Fibroblast of peridontal ligament (primary cell): ENCODE data around the gene TBCEL.

ENCODE experiments used
- DNase-seq: peaks from one replicate; pipeline ENCODE4 v3.0.0-alpha.2; 2010; ENCODE audit errors: extremely low read depth

The TBCEL gene

DNA sequence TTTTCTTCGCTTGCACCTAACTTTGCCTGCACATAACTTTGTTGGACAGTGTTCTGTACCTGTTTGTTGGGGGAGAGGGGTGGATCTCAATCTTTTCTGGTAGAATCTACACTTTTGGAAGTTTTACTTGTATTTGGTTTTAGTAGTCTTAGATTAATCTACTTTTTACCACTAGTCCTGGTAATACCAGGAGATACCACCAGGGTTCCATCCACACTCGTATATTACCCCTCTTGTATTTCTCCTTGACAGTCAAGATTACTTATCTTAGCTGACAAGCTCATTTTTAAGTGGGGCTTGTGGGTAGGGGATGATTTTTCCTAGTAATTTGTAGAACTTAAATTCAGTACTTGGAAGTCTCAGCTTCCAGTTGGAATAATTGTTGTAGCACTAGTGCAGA is 39.8 kb downstream of the TBCEL start:
- DNase-seq, result peak; percentile 11

DNA sequence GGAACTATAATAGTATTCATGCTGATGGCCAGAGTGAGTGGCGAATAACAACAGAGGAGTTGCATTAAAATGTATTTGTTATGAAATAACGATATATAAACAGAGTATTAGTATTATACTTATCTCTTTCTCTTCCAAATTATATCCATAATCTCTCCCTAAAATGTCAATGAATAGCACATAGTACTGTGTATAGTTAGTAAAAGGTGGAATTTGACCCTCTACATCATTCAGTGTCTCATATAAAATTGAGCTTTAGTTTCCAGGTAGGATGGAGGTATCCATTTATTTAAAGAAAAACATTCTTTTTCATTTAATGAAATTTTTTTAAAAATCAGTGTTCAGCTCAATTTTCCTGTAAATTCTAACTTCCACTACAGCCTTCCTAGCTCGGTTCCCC is 42.7 kb downstream of the TBCEL start:
- no peak for DNase-seq

DNA sequence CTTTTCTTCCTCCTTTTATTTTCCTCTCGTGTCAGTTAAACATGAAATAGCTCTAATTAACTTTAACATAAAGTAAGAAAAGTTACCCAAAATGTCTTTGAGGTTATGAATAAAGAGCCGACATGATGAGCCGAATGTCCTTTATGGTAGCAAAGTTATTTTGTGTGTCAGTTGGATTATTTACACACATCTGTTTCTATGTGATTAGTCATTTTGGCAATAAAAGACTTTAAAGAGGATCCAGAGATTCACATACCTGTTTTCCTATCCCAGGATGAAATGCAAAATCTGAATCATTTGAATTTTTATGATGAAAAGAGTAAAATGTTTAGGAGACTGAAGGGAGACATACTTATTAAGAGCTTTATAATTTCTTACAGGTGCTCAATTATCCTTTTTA is 43.1 kb downstream of the TBCEL start:
- DNase-seq, result no peak

DNA sequence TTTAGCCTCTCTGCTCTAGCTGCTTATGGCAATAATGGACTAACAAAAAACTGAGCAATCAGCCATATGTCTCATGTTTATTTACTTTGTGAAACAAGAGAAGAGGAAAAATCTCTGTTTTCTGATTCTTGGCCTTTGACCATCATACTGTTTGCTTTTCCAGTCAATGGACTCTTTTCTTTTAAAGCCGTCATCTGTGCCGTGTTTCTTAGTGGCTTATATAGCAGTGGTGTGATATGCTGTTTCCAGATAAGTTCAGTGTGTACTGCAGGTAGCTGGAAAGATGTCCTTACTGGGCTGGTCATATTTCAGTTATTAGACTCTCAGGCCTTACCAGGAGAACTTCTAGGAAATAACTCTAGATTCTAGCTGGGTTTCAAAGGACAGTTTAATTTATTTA is 43.6 kb downstream of the TBCEL start:
- DNase-seq, result peak; percentile 79

DNA sequence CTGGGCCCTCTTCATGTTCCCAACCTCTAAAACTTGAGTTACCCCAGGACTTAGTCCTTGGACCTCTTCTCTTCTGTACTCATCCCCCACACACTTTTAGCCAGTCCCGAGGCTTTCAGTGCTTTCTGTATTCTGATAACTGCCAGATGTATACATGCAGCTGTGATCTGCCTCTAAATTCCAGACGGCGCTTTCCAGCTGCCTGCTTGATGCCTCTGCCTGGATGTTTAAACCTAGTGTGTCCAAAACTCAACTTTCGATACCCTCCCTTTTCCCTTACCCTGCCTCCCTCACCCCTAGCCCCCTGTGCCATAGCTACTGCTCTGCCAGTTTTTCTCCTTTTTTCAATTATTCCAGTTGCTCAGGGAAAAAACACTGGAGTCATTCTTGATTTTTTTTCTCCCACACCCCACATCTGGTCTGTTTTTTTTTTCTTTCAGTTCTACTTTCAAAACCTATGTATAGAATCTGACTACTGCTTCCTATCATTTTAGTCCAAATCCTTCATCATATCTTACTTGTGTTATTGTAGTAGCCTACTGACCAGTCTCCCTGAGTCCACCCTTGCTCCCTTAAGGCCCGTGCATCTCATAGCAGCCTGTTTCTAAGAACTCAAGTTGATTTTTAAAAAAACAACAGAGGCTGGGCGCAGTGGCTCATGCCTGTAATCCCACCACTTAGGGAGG is 44.2 kb downstream of the TBCEL start:
- peak; percentile 20 for DNase-seq

DNA sequence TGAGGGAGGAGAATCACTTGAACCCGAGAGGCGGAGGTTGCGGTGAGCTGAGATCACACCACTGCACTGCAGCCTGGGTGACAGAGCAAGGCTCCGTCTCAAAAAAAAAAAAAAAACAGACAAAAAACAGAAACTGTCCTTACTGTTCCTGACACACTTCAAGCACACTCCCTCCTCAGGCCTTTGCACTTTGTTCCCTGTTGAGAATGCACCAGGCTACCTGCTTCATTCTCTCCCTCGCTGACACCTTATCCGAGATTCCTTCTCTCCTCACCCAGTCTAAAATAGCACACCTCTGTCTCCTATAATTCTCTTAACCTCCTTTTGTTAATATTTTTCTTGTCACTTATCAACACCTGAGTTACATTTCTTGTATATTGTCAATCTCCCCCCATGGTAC is 44.9 kb downstream of the TBCEL start:
- DNase-seq, result no peak

DNA sequence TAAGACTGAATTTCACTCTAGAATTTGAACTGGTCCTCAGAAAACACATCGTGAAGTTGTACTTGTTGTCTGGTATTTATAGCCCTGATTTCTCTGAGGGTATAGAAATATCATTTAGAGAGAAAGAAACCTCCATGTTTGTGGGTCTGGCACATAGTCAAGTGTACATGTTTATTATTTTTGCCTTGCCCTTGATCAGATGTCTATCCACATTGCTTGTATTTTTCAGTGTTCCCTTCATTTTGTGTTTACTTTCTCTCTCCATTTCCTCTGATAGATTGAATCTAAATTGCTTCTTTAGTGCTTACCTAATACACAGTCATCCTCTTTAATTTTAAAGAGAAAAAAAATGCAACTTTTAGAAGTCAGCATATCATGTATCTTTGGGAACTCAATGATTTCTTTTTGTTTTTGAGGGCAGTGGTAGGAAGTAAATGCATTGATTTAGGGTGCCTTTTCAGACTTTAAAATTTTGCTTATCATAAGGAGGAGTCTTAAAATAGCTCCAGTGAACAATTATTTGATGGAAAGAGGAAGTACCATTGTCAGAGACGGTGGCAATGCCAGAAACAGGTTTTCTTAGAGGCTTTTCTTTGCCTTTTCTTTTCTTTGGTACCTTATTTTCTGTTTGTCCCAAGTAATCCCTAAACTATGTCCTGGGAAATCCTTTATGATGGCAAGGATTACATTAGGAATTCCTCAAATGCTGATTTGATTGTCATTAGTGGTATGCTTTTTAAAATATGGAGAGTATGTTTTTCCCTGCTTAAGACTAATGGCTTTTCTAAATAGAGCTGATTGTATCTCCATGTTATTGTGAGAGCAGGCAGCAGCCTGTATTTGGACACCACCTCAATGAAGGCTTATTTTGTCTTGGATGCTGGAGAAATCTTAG is 47.3 kb downstream of the TBCEL start:
- peak; percentile 23 for DNase-seq

DNA sequence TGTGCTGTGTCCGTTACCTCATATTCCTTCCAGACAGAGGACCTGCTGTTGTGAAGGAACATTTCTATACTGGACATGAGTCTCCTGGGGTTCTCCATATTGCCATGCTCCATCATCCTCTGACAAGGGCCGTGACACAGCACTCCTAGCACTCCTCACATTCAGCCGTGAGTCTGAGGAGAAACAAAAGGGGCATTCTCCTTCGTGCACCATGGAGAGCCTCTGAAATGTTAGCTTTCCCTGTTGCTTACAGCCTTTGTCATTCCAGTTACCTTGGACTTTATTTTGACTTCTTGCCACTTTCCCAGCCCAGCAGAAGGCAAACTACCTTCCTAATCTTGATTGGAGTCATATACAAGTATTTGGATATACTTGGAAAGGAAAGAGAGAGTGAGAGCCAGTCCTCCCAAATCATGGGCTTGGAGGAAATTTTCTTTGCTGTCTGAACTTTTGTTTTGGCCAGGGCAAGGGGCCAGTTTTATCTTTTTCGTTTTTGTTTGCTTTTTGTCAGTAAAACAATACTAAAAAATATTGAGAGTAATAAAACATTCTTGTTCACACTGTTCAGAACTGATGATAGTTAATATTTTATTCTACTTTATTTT is 48.0 kb downstream of the TBCEL start:
- no peak for DNase-seq

DNA sequence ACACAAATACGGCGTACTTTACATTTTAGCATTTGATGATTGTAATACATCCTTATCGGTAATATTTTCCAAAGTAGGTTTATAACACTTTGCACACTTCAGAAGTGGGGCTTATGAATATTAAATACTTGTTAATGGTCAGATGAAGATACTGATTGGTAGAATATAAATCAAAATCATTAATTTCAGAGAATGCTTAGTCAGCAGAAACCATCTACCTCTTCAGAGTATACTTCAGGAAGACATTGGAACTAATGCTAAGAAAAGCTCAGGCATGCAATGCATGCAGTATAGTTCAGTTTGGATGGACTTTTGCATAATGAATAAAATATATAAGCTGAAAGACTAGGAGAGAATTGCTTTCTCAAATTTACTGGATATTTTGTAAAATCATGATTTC is 57.4 kb downstream of the TBCEL start:
- no peak for DNase-seq

DNA sequence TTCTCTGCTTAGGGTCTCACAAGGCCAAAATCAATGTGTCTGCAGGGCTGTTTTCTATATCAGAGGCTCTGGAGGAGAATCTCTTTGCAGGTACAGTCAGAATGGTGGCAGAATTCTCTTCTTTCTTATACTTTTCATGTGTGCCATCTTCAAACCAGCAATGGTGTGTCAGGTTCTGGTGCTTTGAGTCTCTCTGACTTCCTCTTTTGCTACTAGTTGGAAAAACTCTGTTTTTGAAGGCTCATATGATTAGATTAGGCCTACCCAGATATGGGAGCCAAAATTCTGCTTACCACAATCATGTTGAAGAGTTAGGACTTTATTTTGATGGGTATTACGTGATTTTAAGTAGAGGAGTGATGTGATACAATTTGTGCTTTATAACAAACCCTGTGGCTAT is 58.3 kb downstream of the TBCEL start:
- DNase-seq, result no peak

DNA sequence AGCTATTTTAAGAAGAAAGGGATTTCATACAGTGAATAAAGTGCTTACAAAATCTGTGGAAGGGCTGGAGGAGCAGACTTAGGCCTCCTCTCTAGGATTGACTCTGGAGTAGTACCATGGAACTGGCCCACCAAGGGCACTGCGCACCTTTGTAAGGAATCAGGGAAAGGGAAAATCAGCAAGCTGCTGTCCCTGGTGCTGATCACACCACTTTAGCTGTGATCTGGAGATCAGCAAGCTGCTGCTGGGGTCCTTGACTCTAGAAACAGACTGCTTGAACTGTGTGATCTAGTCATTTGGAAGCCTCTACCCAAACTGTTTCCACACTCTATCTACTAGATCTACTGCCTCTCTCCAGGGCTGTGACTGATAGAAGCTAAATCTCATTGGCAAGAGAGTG is 58.8 kb downstream of the TBCEL start:
- DNase-seq, result no peak

DNA sequence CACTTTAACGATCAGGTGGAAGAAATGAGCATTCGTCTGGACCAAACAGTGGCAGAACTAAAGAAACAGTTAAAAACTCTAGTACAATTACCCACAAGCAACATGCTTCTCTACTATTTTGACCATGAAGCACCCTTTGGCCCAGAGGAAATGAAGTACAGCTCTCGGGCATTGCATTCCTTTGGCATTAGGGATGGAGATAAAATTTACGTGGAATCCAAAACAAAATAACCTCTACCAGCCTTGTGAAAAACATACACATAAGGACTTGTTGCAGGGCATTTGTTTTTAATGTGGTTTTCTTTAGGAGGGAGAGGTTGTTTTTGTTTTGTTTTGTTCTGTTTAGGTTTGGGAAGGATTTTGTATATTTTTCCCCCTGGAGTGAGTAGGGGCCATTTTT is 63.0 kb downstream of the TBCEL start:
- DNase-seq, result no peak

DNA sequence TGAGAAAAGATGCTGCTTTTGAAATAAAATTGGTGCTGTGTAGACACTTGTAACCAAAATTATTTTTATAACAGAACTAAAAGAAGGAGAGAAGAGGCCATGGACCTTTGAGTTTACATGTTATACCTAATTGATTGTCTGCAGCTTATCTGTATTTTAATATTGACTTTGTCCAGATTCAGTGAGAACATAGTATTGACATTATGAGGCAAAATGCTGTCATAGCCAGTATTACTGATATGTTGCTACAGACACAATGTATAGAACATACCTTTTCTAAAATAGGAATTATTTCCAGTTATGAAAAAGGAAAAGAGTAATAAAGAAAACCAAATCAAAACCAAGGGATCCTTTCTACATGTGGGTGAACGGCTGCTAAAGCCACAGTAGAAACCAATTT is 65.7 kb downstream of the TBCEL start:
- no peak for DNase-seq

DNA sequence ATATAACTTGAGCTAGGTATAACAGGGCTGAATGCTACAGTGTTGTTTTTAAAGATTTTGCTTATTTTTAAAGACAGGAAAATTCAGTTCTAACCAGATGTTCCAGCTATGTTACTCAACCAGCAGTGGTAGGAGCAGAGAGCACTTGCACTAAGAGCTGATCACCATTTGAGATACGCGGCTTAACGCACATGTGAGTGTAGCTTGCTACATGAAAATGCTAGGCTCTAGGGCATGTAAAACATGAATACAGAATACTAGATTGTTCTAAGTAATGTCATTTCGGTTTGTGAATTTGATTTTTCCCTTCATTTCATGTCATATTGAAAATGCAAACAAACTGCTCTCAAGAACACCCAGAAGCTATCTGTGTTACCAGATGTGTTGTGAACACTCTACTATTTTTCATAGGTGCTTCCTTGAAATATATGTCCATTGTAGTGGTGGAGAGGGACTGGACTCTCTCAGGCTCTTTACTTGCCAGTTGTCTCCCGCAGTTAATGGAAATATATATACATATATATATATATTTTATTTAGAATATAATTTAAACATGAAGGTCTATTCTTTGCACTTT is 66.3 kb downstream of the TBCEL start:
- DNase-seq, result peak; percentile 18

DNA sequence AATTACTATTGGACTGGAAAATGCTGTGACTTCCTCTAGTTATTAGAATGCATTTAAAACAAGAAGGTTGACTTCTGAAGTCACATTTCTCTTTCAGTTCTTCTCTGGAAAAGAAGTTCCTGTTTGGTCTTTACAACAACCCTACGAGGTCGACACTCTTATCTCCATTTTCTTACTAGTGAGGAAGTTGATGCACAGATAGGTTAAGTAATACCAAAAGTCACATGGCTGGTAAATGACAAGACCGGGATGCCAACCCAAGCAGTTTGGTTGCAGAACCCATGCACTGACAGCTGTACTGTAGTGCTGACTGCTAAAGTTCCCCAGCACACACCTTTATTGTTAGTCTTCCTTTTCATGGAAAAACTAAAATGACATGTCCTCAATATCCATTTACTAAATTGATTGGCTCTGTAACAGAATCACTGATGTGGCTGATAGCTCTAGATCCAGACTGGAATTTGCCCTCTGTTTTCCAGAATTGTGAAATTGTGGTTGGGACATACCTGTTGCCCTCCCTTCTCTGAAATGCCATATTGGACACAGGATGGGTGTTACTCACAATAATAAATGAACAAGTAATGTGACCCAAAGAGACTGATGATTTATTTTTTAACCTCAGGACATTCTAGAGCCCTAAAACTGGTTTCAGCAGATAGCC is 67.7 kb downstream of the TBCEL start:
- no peak for DNase-seq

DNA sequence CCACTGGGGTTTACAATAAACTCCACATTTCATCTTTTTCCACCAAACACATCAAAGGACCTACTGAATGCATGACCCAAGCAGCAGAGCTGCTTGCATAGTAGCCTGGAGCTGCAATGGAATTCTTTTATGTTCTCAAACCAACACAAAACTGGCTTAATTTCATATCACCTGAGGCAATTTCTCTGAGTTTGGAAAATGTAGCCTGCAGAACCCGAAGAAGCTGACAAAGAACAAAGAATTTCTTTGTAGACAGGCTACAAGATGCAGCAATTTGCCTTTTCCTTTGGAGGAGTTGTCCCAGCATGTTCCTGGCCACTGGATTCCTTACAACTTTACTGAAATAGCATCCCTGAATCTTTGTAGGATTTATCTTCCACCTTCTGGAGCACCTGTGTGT is 71.7 kb downstream of the TBCEL start:
- no peak for DNase-seq

DNA sequence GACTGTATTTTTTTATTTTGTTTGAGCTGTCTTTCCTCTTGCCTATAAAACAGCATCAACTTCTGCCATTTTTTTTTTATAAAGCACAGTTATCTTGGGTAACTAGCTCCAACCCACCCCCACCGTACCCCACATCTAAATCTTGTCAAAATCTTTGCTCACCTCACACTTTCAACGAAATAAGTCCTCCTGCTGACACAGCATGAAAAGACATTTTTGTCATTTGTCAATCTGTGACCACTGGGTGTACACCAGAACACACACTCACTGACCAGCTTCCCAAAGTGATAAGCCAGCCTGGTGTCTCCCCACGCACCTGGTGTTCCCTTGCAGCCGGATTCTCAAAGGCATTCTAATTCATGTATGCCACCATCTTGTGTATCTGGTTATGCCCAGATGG is 75.5 kb downstream of the TBCEL start:
- no peak for DNase-seq

DNA sequence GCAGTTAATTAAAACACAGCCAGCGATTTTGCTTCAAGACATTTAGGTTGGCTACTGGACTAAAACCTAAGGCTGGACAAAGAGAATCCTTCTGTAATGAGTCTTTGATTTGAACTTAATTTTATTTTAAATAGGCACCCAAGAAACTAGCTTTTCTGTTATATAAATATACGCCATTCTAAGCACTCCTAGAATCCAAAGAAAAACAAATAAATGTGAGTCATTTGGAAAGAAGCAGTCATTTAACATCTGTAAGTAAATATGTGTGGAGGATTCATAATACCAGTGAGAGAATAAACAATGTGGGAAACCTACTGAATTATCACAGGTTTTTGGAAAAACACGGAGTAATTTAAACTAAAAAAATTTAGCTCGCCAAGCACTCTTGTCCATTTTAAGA is 76.0 kb downstream of the TBCEL start:
- DNase-seq, result peak; percentile 50

DNA sequence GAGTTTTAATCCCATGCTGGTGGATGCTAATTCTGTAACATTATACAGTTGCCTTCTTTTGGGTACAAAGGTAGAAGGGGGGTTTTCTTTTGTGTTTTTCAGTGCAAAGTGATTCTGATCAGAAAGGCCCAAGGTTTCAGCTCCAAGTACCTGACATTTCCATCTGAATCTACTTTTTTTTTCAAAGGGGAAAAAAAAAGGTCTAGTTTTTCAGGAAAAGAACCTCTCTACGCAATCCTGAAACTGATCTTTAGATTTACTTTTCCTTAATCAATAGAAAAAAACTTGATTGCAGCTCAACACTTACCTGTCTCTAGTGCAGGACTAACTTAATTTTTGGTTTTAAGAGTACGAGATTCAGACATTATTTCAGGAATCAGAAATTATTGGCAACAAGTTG is 77.0 kb downstream of the TBCEL start, which contains the start of gene TECTA:
Gene TECTA, plus strand, starts transcription at position 301 of the 400 bp plus-strand sequence. CDS start 1,423 bp downstream, outside the sequence.
- no peak for DNase-seq

DNA sequence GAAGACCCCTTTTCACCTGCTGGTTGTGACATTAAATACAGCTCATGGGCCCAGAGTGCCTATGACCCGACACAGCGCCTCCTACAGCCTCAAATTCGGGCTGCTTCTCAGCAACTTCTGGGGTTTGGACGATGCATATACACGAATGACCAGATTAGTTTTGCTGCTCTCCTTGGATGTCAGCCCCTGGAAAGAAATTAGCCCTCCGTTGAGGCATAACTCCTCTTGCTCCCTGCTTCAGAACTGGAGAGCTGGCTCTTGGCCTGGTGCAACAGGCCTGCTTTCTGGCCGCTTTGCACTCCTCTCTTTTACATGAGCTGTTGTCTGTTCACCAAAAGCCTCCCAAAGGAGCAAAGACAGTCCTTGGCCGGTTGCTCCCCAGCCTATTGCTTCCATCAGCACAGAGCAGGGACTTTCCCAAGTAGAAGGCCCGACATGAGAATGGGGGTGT is 80.4 kb downstream of the TBCEL start:
- no peak for DNase-seq

DNA sequence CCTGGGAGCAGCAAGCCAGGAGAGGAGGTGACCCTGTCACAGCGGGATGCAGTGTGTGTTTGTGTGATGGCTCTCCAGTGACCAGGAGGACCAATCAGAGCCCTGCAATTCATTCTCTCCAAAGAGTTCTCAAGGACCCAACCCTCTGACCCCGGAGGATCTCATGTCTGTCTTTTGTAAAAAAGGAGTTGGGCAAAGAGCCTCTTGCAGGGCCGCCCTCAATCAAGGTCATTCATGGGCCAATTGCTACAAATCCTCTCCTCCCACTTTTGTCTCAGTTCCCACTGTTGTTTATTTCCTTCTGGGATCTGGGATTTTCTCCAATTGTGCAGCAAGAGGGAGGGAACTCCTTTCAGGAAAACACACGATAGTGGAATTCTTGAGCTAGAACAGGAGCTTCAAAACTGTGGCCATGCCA is 81.2 kb downstream of the TBCEL start:
- DNase-seq, result peak; percentile 71
